Hepatocyte (in vitro differentiated cells): ENCODE measurements around the gene BEND4. TPM values are rescaled to one million over a fixed set of nuclear protein-coding genes. Genes with fewer than 3 reads are reported as not detected.
"Not testable (repeated sequence)": the region's sequence is repeated elsewhere in the genome, so short reads cannot be mapped to it uniquely, and the experiment has no call there.

Experiments used
- DNase-seq: peaks from one replicate; pipeline ENCODE4 v3.0.0-alpha.2; 2016; ENCODE audit warnings: low spot score
- H2AFZ ChIP-seq: fragments of 200-600 bp; sonication (generic); 2 replicates; pipeline ENCODE4 v1.6.0; 2016; ENCODE audit warnings: antibody characterized with exemption, mild to moderate bottlenecking
- H3K27ac ChIP-seq: fragments of 200-600 bp; sonication (generic); 2 replicates; pipeline ENCODE4 v1.5.1; 2016; ENCODE audit warnings: mild to moderate bottlenecking
- H3K27me3 ChIP-seq: fragments of 200-600 bp; sonication (generic); 2 replicates; pipeline ENCODE4 v1.6.1; 2016
- H3K36me3 ChIP-seq: fragments of 200-600 bp; sonication (generic); replicated peaks from 2 replicates; pipeline ENCODE4 v1.5.1; 2016; ENCODE audit warnings: low read depth; ENCODE audit not compliant: insufficient read depth
- H3K4me1 ChIP-seq: fragments of 200-600 bp; sonication (generic); 2 replicates; pipeline ENCODE4 v1.5.1; 2016; ENCODE audit warnings: mild to moderate bottlenecking, moderate library complexity; ENCODE audit not compliant: insufficient read depth
- H3K4me2 ChIP-seq: fragments of 200-600 bp; sonication (generic); 2 replicates; pipeline ENCODE4 v1.6.0; 2016
- H3K4me3 ChIP-seq: fragments of 200-600 bp; sonication (generic); 2 replicates; pipeline ENCODE4 v1.5.1; 2016; ENCODE audit warnings: mild to moderate bottlenecking
- H3K79me2 ChIP-seq: fragments of 200-600 bp; sonication (generic); 2 replicates; pipeline ENCODE4 v1.6.0; 2017; ENCODE audit warnings: mild to moderate bottlenecking
- H3K9me2 ChIP-seq: fragments of 200-600 bp; sonication (generic); replicated peaks from 2 replicates; pipeline ENCODE4 v1.6.0; 2017; ENCODE audit warnings: mild to moderate bottlenecking; ENCODE audit not compliant: insufficient read depth
- H3K9me3 ChIP-seq: fragments of 200-600 bp; sonication (generic); 2 replicates; pipeline ENCODE4 v1.5.1; 2016; ENCODE audit warnings: low read depth, mild to moderate bottlenecking
- H4K20me1 ChIP-seq: fragments of 200-600 bp; sonication (generic); 2 replicates; pipeline ENCODE4 v1.6.0; 2016; ENCODE audit warnings: mild to moderate bottlenecking; ENCODE audit not compliant: insufficient read depth, poor library complexity, severe bottlenecking
- EZH2 ChIP-seq: fragments of 200-600 bp; sonication (generic); IDR thresholded peaks from 2 replicates; pipeline ENCODE4 v1.6.1; 2016; ENCODE audit warnings: antibody characterized with exemption, mild to moderate bottlenecking, borderline replicate concordance
- EZH2phosphoT487 ChIP-seq: fragments of 200-600 bp; sonication (generic); IDR thresholded peaks from one replicate; pipeline ENCODE4 v1.6.1; 2018; ENCODE audit warnings: antibody characterized with exemption, mild to moderate bottlenecking, low read depth, moderate library complexity; ENCODE audit not compliant: unreplicated experiment, severe bottlenecking
- whole genome bisulfite sequencing: methylation state at CpG from one replicate; pipeline ENCODE4 v1.1.6; 2016; ENCODE audit warnings: low lambda C conversion rate; ENCODE audit errors: missing lambda C conversion rate; 5-methylcytosine and 5-hydroxymethylcytosine counted together
- polyA plus RNA-seq: library from polyadenylated mRNA; unstranded; fragments of >200 nt; fragmentation: Nextera tagmentation; extraction: Ambion mirVana; gene quantifications from 2 replicates; pipeline ENCODE4 v1.2.1, GENCODE V29; 2016
- total RNA-seq: library from RNA; depleted of rRNA; stranded (reverse); fragments of >200 nt; gene quantifications from 2 replicates; pipeline ENCODE4 v1.2.3, GENCODE V29; 2014
- TF ChIP-seq, protein P1 (sequence below): fragments of 200-600 bp; sonication (generic); IDR thresholded peaks from 2 replicates; pipeline ENCODE4 v1.5.1; 2016; ENCODE audit warnings: antibody characterized with exemption, mild to moderate bottlenecking; ENCODE audit not compliant: poor library complexity

BEND4 gene
- total and polyA plus RNA-seq, 2 experiments from 2014 or later = 0.06 to 0.10 TPM

- H3K4me2 ChIP-seq = no peak overlapping the region
- H3K79me2 ChIP-seq = no peaks in the 10 kb centered on the region
- WGBS = 80% methylated on average over 5 of the region's 5 CpGs
- DNase-seq = no peak
- no peaks in the 10 kb centered on the region for H3K4me1 ChIP-seq
- no peaks in the 10 kb centered on the region for H3K9me2 ChIP-seq
- no peaks in the 10 kb centered on the region for H3K9me3 ChIP-seq
- no peaks in the 10 kb centered on the region for H4K20me1 ChIP-seq
- H3K27me3 ChIP-seq = no peaks in the 10 kb centered on the region
- H3K27ac ChIP-seq = no peak overlapping the region
- TF ChIP-seq, protein P1, sequence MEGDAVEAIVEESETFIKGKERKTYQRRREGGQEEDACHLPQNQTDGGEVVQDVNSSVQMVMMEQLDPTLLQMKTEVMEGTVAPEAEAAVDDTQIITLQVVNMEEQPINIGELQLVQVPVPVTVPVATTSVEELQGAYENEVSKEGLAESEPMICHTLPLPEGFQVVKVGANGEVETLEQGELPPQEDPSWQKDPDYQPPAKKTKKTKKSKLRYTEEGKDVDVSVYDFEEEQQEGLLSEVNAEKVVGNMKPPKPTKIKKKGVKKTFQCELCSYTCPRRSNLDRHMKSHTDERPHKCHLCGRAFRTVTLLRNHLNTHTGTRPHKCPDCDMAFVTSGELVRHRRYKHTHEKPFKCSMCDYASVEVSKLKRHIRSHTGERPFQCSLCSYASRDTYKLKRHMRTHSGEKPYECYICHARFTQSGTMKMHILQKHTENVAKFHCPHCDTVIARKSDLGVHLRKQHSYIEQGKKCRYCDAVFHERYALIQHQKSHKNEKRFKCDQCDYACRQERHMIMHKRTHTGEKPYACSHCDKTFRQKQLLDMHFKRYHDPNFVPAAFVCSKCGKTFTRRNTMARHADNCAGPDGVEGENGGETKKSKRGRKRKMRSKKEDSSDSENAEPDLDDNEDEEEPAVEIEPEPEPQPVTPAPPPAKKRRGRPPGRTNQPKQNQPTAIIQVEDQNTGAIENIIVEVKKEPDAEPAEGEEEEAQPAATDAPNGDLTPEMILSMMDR = no peak
- TF ChIP-seq EZH2phosphoT487 = no peak
- TF ChIP-seq EZH2 = no peak
- H3K36me3 ChIP-seq = no peaks in the 10 kb centered on the region
- H2AFZ ChIP-seq = no peak overlapping the region
- H3K4me3 ChIP-seq = no peak overlapping the region
Observed at GRCh38 chr4:42172128-42172790, 19.8 kb upstream of the BEND4 start.

- 71% methylated on average over 5 of the region's 5 CpGs for WGBS
- no peaks in the 10 kb centered on the region for H3K4me1 ChIP-seq
- H2AFZ ChIP-seq = no peak overlapping the region
- H4K20me1 ChIP-seq = no peaks in the 10 kb centered on the region
- DNase-seq = no peak
- no peaks in the 10 kb centered on the region for H3K27me3 ChIP-seq
- H3K9me3 ChIP-seq = no peaks in the 10 kb centered on the region
- no peak overlapping the region for H3K4me2 ChIP-seq
- no peak for TF ChIP-seq EZH2phosphoT487
- TF ChIP-seq, protein P1 = no peak
- no peak for TF ChIP-seq EZH2
- no peak overlapping the region for H3K27ac ChIP-seq
- H3K9me2 ChIP-seq = no peaks in the 10 kb centered on the region
- H3K36me3 ChIP-seq = no peaks in the 10 kb centered on the region
- H3K4me3 ChIP-seq = no peak overlapping the region
- H3K79me2 ChIP-seq = no peaks in the 10 kb centered on the region
Observed at GRCh38 chr4:42167709-42168108, 15.3 kb upstream of the BEND4 start.

DNA sequence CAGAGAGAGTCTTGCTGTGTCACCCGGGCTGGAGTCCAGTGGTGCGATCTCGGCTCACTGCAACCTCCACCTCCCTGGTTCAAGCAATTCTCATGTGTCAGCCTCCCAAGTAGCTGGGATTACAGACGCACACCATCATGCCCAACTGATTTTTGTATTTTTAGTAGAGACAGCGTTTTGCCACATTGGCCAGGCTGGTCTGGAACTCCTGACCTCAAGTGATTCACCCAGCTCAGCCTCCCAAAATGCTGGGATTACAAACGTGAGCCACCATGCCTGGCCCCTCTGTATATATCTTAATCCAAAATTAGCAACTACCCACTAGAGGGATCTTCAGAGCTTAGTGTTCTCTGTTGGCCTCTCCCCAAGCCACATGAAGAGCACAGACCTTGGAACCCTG lies 13.7 kb upstream of the BEND4 start:
- not testable (repeated sequence) for H3K9me2 ChIP-seq, H3K4me1 ChIP-seq, H3K4me2 ChIP-seq, DNase-seq, H3K79me2 ChIP-seq, H3K27ac ChIP-seq, H3K9me3 ChIP-seq, H3K36me3 ChIP-seq, H2AFZ ChIP-seq, H3K27me3 ChIP-seq, H4K20me1 ChIP-seq, H3K4me3 ChIP-seq
- 77% methylated on average over 6 of the region's 6 CpGs for WGBS

GRCh38 chr4:42159271-42160001 lies 7.0 kb upstream of the BEND4 start:
- peaks cover 10% of the 10 kb centered on the region for H3K27me3 ChIP-seq
- no peak for DNase-seq
- H3K4me1 ChIP-seq = no peaks in the 10 kb centered on the region
- H3K9me3 ChIP-seq = no peaks in the 10 kb centered on the region
- H3K4me2 ChIP-seq = no peak overlapping the region
- H3K79me2 ChIP-seq = no peaks in the 10 kb centered on the region
- H3K36me3 ChIP-seq = no peaks in the 10 kb centered on the region
- whole genome bisulfite sequencing = 86% methylated on average over 8 of the region's 8 CpGs
- no peak overlapping the region for H3K4me3 ChIP-seq
- no peak overlapping the region for H3K27ac ChIP-seq
- no peak for TF ChIP-seq EZH2phosphoT487
- TF ChIP-seq, protein P1 = no peak
- H4K20me1 ChIP-seq = no peaks in the 10 kb centered on the region
- no peak overlapping the region for H2AFZ ChIP-seq
- H3K9me2 ChIP-seq = no peaks in the 10 kb centered on the region
